Panc1 (cell line): ENCODE results near the gene RSRC2. TPM values are rescaled to one million over a fixed set of nuclear protein-coding genes. Genes with fewer than 3 reads are reported as not detected.
A peak's percentile ranks its signal among the peaks of the same experiment; 100 is the strongest.

Source experiments
- ATAC-seq: fragments of 200-7000 bp; cut with Tn5 transposase; 2 replicates; pipeline ENCODE4 v1.9.1; 2020; ENCODE audit warnings: mild to moderate bottlenecking, moderate library complexity
- BruUV-seq: library from RNA; stranded (reverse); fragments of 400-500 nt; replicated peaks from 2 replicates; lab custom pipeline; 2021; lab: Mats Ljungman, UMichigan
- CTCF ChIA-PET: fragments of 300-600 bp; sonication (Branson Sonifier 250); formaldehyde crosslinking; loops from one replicate; lab custom pipeline; 2022; ENCODE audit warnings: antibody characterized with exemption; lab: Charles Lee
- POLR2A ChIA-PET: fragments of 300-600 bp; sonication (Branson Sonifier 250); formaldehyde crosslinking; loops from one replicate; lab custom pipeline; 2022; ENCODE audit warnings: antibody characterized with exemption; lab: Charles Lee
- DNase-seq: peaks from one replicate; pipeline ENCODE4 v3.0.0-alpha.2; 2010; ENCODE audit warnings: low read depth, low spot score
- H3K27ac ChIP-seq: 2 replicates; pipeline ENCODE4 v1.5.1; 2011; ENCODE audit warnings: mild to moderate bottlenecking, low read length, inconsistent platforms
- H3K27me3 ChIP-seq: fragments of 200-500 bp; sonication (Bioruptor generic); 2 replicates; pipeline ENCODE4 v1.6.0; 2014; ENCODE audit warnings: low read length, inconsistent platforms; ENCODE audit not compliant: control insufficient read depth, insufficient read depth
- H3K36me3 ChIP-seq: fragments of 200-500 bp; sonication (Bioruptor generic); 2 replicates; pipeline ENCODE4 v1.5.1; 2014; ENCODE audit warnings: inconsistent platforms, mild to moderate bottlenecking, low read length, moderate library complexity; ENCODE audit not compliant: control insufficient read depth, insufficient read depth
- H3K4me1 ChIP-seq: 2 replicates; pipeline ENCODE4 v1.5.1; 2011; ENCODE audit warnings: inconsistent platforms, mild to moderate bottlenecking, low read length, moderate library complexity; ENCODE audit not compliant: control insufficient read depth, insufficient read depth
- H3K4me3 ChIP-seq, 2 experiments: 2 replicates each; pipeline ENCODE4 v1.5.1; 2011 to 2012; ENCODE audit warnings: low read depth in 2 of 2, low read length in 2 of 2, mild to moderate bottlenecking in 2 of 2, inconsistent platforms in 1 of 2, moderate library complexity in 1 of 2
- H3K9me3 ChIP-seq: fragments of 200-500 bp; sonication (Bioruptor generic); 2 replicates; pipeline ENCODE4 v1.5.1; 2014; ENCODE audit warnings: low read depth, mild to moderate bottlenecking, inconsistent platforms, low read length, moderate library complexity; ENCODE audit not compliant: control insufficient read depth, insufficient read depth
- CTCF ChIP-seq: fragments of 450-650 bp; IDR thresholded peaks from 2 replicates; pipeline ENCODE4 v1.5.1; 2017; ENCODE audit warnings: mild to moderate bottlenecking
- POLR2AphosphoS5 ChIP-seq: IDR thresholded peaks from 2 replicates; pipeline ENCODE4 v1.6.1; 2012; ENCODE audit warnings: mild to moderate bottlenecking, low read depth, low read length, moderate library complexity
- REST ChIP-seq, 2 experiments: IDR thresholded peaks; 2 replicates each; pipeline ENCODE4 v1.6.1; 2011 to 2012; ENCODE audit warnings: low read depth in 2 of 2, control low read depth in 1 of 2, low read length in 1 of 2, mild to moderate bottlenecking in 1 of 2, moderate library complexity in 1 of 2; ENCODE audit not compliant: insufficient read depth in 1 of 2
- SIN3A ChIP-seq: IDR thresholded peaks from 2 replicates; pipeline ENCODE4 v1.6.1; 2012; ENCODE audit warnings: low read depth, mild to moderate bottlenecking, low read length, moderate library complexity, borderline replicate concordance; ENCODE audit not compliant: insufficient read depth
- TCF7L2 ChIP-seq: IDR thresholded peaks from 2 replicates; pipeline ENCODE4 v1.6.1; 2011; ENCODE audit warnings: mild to moderate bottlenecking, low read depth, low read length, inconsistent platforms
- in situ Hi-C: cut with HindIII; loops from 2 replicates; pipeline ENCODE4 v1.10.0; 2016; ENCODE audit warnings: low sequenced_read_pairs, low pct_unique_long_range_greater_than_20kb
- intact Hi-C: fragments of 100-400 bp; cut with micrococcal nuclease; formaldehyde crosslinking; loops from one replicate; pipeline ENCODE4 v1.10.0; 2022; ENCODE audit not compliant: unreplicated experiment
- total RNA-seq: library from RNA; stranded (reverse); gene quantifications from one replicate; pipeline ENCODE4 v1.2.1, GENCODE V29; 2021; ENCODE audit not compliant: unreplicated experiment

The RSRC2 gene
- total RNA-seq, 1 experiment from 2014 or later = 57.8 TPM

GRCh38 chr12:122518908-122519307, 7.8 kb downstream of the RSRC2 start:
- Histone ChIP-seq H3K27ac (no peak overlapping the region), H3K4me3 (no peak overlapping the region), H3K36me3 (peaks cover 76% of the 10 kb centered on the region), H3K4me1 (peaks cover 16% of the 10 kb centered on the region; the same call in 1 of the 2 replicates), H3K27me3 (no peaks in the 10 kb centered on the region), H3K9me3 (no peaks in the 10 kb centered on the region)
- TF ChIP-seq POLR2AphosphoS5 (no peak), CTCF (no peak), TCF7L2 (no peak), SIN3A (no peak), REST (IDR thresholded peaks at IDR 0.05; ENCODE audit: insufficient read depth in 1 of 2, low read depth in 2 of 2, low read length in 1 of 2) (no peak)
- ATAC-seq (no peak), DNase-seq (no peak)
- ChIA-PET POLR2A (no interaction called here), CTCF (no interaction called here)
- in situ Hi-C loops (no loop called here), intact Hi-C loops (no loop called here)
- no TSS peak for BruUV-seq

- ChIA-PET CTCF (no interaction called here), POLR2A (no interaction called here)
- Histone ChIP-seq H3K36me3 (peaks cover 80% of the 10 kb centered on the region), H3K9me3 (no peaks in the 10 kb centered on the region), H3K27me3 (no peaks in the 10 kb centered on the region), H3K4me1 (peaks cover 11% of the 10 kb centered on the region; the same call in 1 of the 2 replicates), H3K4me3 (no peak overlapping the region), H3K27ac (no peak overlapping the region)
- TF ChIP-seq CTCF (no peak), REST (IDR thresholded peaks at IDR 0.05; ENCODE audit: insufficient read depth in 1 of 2, low read depth in 2 of 2, low read length in 1 of 2) (no peak), TCF7L2 (no peak), SIN3A (no peak), POLR2AphosphoS5 (no peak)
- ATAC-seq = peak; percentile 51
- intact Hi-C loops (no loop called here), in situ Hi-C loops (no loop called here)
- DNase-seq = no peak
- no TSS peak for BruUV-seq
Observed at GRCh38 chr12:122517877-122518276, 8.9 kb downstream of the RSRC2 start.
